ENCODE measurements around the gene KRT1.

The KRT1 gene

DNA sequence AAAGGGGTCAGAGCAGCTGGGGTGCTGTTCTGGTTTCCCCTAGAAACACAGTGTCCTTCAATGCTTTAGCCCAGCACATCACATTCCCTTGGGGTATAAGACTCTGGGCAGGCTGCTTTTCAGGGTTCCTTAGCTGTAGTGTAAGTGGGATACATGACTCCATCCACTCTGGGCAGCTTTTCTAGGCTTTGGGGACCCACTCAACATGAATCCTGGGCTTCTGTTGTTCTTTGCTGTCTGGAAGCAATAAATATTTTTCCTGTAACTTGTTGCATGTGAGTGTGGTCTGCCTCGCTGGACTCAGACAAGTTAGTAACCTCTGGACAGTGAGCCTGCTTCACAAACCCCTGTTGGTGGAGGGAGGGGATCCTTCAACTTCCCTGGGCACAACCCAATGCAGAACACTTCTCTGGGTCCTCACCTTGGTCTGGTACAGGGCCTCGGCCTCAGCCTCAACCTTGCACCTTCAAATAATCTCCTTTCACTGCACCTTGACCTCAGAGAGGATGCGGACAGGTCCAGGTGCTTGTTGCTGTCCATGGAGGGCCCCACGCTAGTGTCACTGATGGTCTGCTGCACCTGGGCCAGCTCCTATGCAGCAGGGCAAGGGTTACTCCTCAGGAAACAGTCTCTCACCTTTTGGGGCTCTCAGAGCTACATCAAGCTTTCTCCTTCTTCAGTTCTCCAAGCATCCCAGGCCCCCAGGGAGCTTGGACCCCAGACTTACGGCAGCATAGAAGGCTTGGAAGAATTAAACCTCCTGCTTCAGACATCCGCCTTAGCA, 48.3 kb downstream of the KRT1 start:
- DNase-seq: no peak

DNA sequence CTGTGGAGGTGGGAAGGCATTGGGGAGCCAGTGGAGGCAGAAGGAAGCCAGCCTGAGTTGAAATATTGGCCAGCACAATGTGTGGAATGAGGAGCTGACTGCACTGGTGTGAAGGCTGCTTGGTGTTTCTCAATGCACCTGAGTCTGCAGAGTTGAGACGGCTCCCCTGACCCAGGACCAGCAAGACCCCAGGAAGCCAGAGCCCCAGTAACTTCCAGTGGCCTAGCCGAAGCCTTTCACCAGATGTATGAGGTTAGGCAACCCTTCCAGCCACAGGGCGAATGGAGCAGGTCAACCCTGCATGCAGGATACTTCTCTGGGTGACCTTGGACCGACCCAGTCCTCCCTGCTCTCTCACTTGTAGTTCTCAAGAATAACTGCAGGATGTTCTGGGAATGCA, 48.9 kb downstream of the KRT1 start:
- DNase-seq: no peak

DNA sequence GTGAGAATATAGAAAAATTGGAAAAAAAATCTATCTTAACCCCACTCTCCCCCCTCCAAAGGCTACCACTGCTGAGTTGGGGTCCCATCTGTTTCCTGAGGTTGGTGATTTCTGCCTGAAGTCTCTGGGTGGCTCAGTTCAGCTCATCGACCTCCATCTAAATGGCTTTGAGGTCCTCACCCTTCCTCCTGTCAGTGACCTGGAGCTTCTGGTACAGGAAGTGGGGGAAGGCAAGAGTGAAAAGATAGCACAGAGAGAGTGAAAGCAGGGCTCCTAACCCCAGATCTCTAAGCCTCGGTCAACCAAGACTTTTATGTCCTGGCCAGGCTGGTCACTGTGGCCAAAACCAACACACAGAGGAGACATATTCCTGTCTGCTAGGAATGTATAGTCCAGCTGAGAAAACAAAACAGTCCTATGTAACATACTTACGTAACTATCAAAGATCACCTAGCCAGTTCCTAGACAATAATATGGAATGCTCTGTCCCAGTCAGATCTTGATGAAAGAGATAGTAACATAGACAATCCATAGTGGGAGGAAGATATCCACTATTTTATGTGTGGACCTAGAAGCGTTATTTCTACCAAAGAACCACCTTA, 49.5 kb downstream of the KRT1 start:
- no peak for DNase-seq

DNA sequence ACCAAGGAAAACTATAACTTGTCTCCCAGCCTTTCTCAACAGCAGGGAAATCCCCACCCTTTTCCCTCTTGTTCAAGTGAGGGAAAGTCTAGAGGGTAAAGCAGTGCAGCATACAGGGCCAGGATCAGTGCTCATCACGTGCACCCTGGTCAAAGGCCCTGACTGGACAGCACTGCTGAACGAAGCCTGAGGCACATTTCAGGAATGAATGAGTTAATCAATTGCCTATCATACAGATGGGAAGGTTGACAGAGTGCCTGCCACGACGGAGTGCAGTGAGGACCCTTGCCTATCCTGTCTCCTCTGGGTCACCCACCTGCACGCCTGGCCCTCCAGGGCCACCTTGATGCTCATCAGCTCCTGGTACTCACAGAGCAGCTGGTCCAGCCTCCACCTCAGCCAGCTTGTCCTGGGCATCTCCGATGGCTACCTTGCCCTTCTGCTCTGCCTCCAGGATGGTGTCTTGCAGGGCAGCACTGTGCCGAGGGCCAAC, 50.2 kb downstream of the KRT1 start:
- DNase-seq: no peak

DNA sequence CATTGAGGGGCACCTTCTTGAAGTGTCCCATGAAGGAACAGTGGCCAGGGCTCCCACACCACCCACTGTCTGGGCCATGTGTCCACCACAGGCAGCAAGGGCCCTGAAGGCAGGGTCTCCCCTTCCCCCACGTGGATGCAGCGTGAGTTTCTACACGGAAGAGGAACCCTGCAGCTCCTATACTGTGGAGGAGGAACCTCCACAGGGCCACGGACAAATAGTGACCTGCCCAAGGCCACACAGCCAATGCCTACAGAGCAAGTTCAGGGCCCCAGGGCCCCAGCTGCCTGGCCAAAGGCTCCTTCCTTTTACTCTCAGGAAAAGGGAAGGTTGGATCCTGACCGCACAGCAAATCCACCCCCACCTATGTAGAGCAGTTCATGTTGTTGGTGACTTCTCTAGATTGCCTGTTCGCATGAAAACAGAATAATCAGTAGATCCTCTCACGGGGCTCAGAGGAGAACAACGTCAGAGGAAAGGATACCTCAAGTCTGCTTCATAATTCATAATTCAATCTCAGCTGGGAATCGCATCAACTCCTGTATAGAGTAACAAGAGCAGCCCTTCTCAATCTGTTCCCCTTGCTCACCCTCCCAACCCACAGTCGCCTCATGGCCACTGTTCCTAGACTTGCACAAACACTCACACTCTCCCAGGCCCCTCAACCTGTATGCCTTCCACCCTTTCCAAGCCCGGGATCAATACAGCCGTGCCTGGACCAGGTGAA, 50.8 kb downstream of the KRT1 start:
- no peak for DNase-seq

DNA sequence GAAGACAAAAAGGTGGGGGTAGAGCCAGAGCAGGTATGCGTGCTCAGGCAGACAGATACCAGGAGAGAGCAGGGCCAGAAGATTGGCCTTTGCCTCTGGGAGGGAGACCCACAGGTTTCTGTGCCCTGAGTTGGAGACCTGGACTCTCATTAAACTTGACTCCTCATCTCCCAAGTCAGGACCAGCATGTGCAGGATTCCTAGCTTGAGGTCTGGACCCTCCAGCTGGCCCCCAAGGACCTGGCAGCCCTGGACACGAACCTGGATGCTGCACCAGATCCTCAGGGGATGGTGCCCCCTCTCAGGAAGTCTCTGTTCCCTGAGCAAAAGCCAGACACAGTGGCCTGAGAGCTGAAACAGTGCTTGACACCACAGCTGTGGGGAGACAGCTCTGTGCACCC, 51.4 kb downstream of the KRT1 start:
- no peak for DNase-seq

DNA sequence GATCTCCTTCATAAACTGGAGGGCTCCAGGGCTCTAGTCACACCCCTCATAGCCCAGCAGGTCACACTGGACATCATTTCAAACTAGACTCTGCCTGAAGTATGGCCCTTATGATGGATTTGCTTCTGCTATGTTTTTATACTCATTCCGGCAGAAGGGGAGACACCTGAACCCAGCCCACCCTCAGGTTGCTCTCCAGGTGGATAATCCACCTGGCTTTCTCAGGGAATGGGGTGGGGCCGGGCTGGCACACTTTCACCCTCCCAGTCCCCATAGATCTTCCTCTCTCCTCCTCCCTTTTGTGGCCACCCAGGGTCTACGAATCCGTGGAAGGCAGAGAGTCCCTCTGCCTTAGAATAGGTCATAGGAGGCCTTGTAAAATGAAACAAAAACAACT, 52.1 kb downstream of the KRT1 start:
- DNase-seq: no peak

DNA sequence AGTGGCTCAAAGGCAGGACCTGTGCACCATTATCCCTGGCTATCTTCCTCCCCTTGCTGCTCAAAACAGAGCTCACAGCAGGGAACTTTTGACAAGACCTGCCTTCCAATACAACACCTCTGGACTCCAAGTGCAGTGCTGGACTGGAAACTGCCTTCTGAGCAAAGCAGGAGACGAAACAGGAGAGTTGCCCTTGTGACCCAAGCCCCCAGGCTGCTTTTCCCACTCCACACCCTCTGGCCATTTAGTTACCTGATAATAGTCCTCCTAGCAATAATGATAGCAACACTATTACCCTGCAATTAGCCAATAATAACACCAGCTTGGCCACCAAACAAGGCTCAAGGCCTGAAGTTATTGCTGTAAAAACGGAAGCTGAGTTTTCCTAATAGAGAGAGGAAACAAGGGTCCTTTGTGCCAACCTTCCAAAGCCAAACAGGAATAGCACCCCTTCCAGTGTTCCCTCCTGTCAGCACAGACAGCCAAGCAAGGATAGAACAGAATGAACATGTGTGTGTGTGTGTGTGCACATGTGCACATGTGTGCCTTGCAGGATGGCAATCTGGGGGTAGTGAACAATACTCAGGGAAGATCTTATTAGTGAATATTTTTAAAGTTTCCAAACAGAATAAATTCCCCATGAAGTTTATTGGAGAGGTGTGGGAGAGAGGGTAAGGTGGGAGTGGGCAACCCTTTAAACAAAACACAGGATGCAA, 52.7 kb downstream of the KRT1 start:
- DNase-seq: no peak

Measured in NCI-H1105 treated with DMSO at 0.1 percent for 48 hours (cell line).